Subcutaneous abdominal adipose tissue (tissue), 5 donors: ENCODE results near the gene FCSK.

Source experiments
- H3K27ac ChIP-seq: one replicate; pipeline ENCODE4 v1.7.0; 2013; ENCODE audit warnings: low read depth, mild to moderate bottlenecking, inconsistent platforms, low read length, moderate library complexity
- H3K27me3 ChIP-seq, 5 donors: one replicate each; pipeline ENCODE4 v1.7.0; 2013; ENCODE audit warnings: low read length in 5 of 5, inconsistent platforms in 1 of 5; ENCODE audit not compliant: control insufficient read depth in 5 of 5, insufficient read depth in 4 of 5
- H3K36me3 ChIP-seq, 5 donors: one replicate each; pipeline ENCODE4 v1.7.0; 2013; ENCODE audit warnings: low read length in 5 of 5; ENCODE audit not compliant: control insufficient read depth in 5 of 5, insufficient read depth in 5 of 5
- H3K4me1 ChIP-seq, 5 donors: one replicate each; pipeline ENCODE4 v1.7.0; 2013; ENCODE audit warnings: low read length in 5 of 5, mild to moderate bottlenecking in 3 of 5, moderate library complexity in 1 of 5; ENCODE audit not compliant: control insufficient read depth in 5 of 5, insufficient read depth in 5 of 5
- H3K4me3 ChIP-seq, 5 donors: one replicate each; pipeline ENCODE4 v1.7.0; 2013; ENCODE audit warnings: low read length in 5 of 5, low read depth in 1 of 5
- H3K9ac ChIP-seq, 5 donors: one replicate each; pipeline ENCODE4 v1.7.0; 2013; ENCODE audit warnings: low read length in 5 of 5, mild to moderate bottlenecking in 4 of 5, moderate library complexity in 3 of 5
- H3K9me3 ChIP-seq, 5 donors: one replicate each; pipeline ENCODE4 v1.7.0; 2013; ENCODE audit warnings: low read length in 5 of 5; ENCODE audit not compliant: control insufficient read depth in 5 of 5
- donor health status: healthy.
- donor health status: healthy.
- donor health status: healthy.
- donor health status: healthy.
- donor health status: healthy.

Gene FCSK

GRCh38 chr16:70453117-70453891, 1.1 kb upstream of the FCSK start:
- Histone ChIP-seq H3K36me3 (no peaks in the 10 kb centered on the region), H3K9ac (peak overlapping the region; percentile 63 to 98 (median 88)), H3K27me3 (no peaks in the 10 kb centered on the region), H3K27ac (peak overlapping the region; percentile 96), H3K4me3 (peak overlapping the region; percentile 83 to 92 (median 85)), H3K4me1 (peaks cover 0 to 16% (median 15%) of the 10 kb centered on the region in 5 donors), H3K9me3 (no peaks in the 10 kb centered on the region)

GRCh38 chr16:70453892-70454221, 538 bp upstream of the FCSK start:
- H3K4me1 ChIP-seq = peaks cover 0 to 16% (median 15%) of the 10 kb centered on the region in 5 donors
- H3K27ac ChIP-seq = peak overlapping the region; percentile 96

GRCh38 chr16:70455910-70456309, 1.5 kb downstream of the FCSK start:
- no peak overlapping the region for H3K4me3 ChIP-seq
- no peaks in the 10 kb centered on the region for H3K36me3 ChIP-seq

More at GRCh38 chr16:70453892-70454221, 538 bp upstream of the FCSK start:
- Histone ChIP-seq H3K27me3 (no peaks in the 10 kb centered on the region), H3K9me3 (no peaks in the 10 kb centered on the region), H3K4me3 (peak overlapping the region; percentile 83 to 92 (median 85)), H3K36me3 (no peaks in the 10 kb centered on the region), H3K9ac (peak overlapping the region; percentile 63 to 98 (median 88))

GRCh38 chr16:70457446-70458166, 3.2 kb downstream of the FCSK start:
- peaks cover 0 to 28% (median 15%) of the 10 kb centered on the region in 5 donors for H3K4me1 ChIP-seq
- H3K36me3 ChIP-seq = peaks cover 0 to 2% (median 0%) of the 10 kb centered on the region in 5 donors
- no peaks in the 10 kb centered on the region for H3K9me3 ChIP-seq
- no peaks in the 10 kb centered on the region for H3K27me3 ChIP-seq
- no peak overlapping the region for H3K27ac ChIP-seq
- H3K9ac ChIP-seq = no peak overlapping the region
- H3K4me3 ChIP-seq = no peak overlapping the region

More at GRCh38 chr16:70455910-70456309, 1.5 kb downstream of the FCSK start:
- H3K9ac ChIP-seq = no peak overlapping the region
- H3K9me3 ChIP-seq = no peaks in the 10 kb centered on the region
- no peak overlapping the region for H3K27ac ChIP-seq
- peaks cover 0 to 21% (median 15%) of the 10 kb centered on the region in 5 donors for H3K4me1 ChIP-seq
- no peaks in the 10 kb centered on the region for H3K27me3 ChIP-seq

GRCh38 chr16:70460737-70461261, 6.4 kb downstream of the FCSK start:
- peaks cover 0 to 15% (median 0%) of the 10 kb centered on the region in 5 donors for H3K4me1 ChIP-seq
- no peaks in the 10 kb centered on the region for H3K9me3 ChIP-seq
- H3K9ac ChIP-seq = no peak overlapping the region
- peaks cover 0 to 25% (median 18%) of the 10 kb centered on the region in 5 donors for H3K36me3 ChIP-seq
- H3K27me3 ChIP-seq = no peaks in the 10 kb centered on the region
- H3K4me3 ChIP-seq = no peak overlapping the region
- H3K27ac ChIP-seq = no peak overlapping the region

GRCh38 chr16:70463235-70463634, 8.8 kb downstream of the FCSK start:
- Histone ChIP-seq H3K9me3 (no peaks in the 10 kb centered on the region), H3K36me3 (peaks cover 0 to 42% (median 29%) of the 10 kb centered on the region in 5 donors), H3K9ac (no peak overlapping the region), H3K4me1 (peaks cover 0 to 12% (median 0%) of the 10 kb centered on the region in 5 donors), H3K4me3 (no peak overlapping the region), H3K27me3 (no peaks in the 10 kb centered on the region), H3K27ac (no peak overlapping the region)

GRCh38 chr16:70465999-70466804, 11.8 kb downstream of the FCSK start:
- H3K4me3 ChIP-seq = no peak overlapping the region
- no peaks in the 10 kb centered on the region for H3K27me3 ChIP-seq
- no peak overlapping the region for H3K27ac ChIP-seq
- no peak overlapping the region for H3K9ac ChIP-seq
- no peaks in the 10 kb centered on the region for H3K9me3 ChIP-seq
- peaks cover 0 to 56% (median 32%) of the 10 kb centered on the region in 5 donors for H3K36me3 ChIP-seq
- H3K4me1 ChIP-seq = peaks cover 0 to 5% (median 0%) of the 10 kb centered on the region in 5 donors

- H3K4me1 ChIP-seq = no peaks in the 10 kb centered on the region
- no peak overlapping the region for H3K9ac ChIP-seq
- H3K4me3 ChIP-seq = no peak overlapping the region
- H3K9me3 ChIP-seq = no peaks in the 10 kb centered on the region
- peaks cover 0 to 55% (median 32%) of the 10 kb centered on the region in 5 donors for H3K36me3 ChIP-seq
- H3K27ac ChIP-seq = no peak overlapping the region
- no peaks in the 10 kb centered on the region for H3K27me3 ChIP-seq
These were observed 12.3 kb downstream of the FCSK start for GRCh38 chr16:70466805-70467076.

- Histone ChIP-seq H3K27me3 (no peaks in the 10 kb centered on the region), H3K4me3 (no peak overlapping the region), H3K27ac (no peak overlapping the region), H3K9me3 (no peaks in the 10 kb centered on the region), H3K9ac (no peak overlapping the region), H3K4me1 (no peaks in the 10 kb centered on the region), H3K36me3 (peaks cover 0 to 56% (median 30%) of the 10 kb centered on the region in 5 donors)
These were observed 12.7 kb downstream of the FCSK start for GRCh38 chr16:70467113-70467512.
